Omental fat pad (tissue), 4 donors: Measurements from ENCODE around the gene C1S. TPM values are rescaled to one million over a fixed set of nuclear protein-coding genes. Genes with fewer than 3 reads are reported as not detected.

Source experiments
- ATAC-seq: fragments of 150-250 bp; one replicate; pipeline ENCODE4 v1.9.1; 2016; ENCODE audit warnings: mild to moderate bottlenecking, moderate library complexity; ENCODE audit not compliant: low FRiP score
- DNase-seq: peaks from one replicate; pipeline ENCODE4 v3.0.0-alpha.2; 2019; ENCODE audit warnings: low spot score
- CTCF ChIP-seq, 3 donors: fragments of 450-650 bp; IDR thresholded peaks; one replicate each; pipeline ENCODE4 v1.5.1; 2016 to 2017; ENCODE audit warnings: antibody characterized with exemption in 3 of 3, mild to moderate bottlenecking in 3 of 3, moderate library complexity in 2 of 3
- small RNA-seq: library from RNA; depleted of rRNA; stranded (forward); fragments of <200 nt; gene quantifications from one replicate; pipeline ENCODE3, GENCODE V24; 2016
- total RNA-seq, 4 donors: library from RNA; depleted of rRNA; stranded (reverse); fragments of >200 nt; gene quantifications; one replicate each; pipeline ENCODE4 v1.1.0, GENCODE V29; 2016

C1S gene
- total RNA-seq, 4 donors from 2014 or later = 490 to 872 (median 705) TPM

- TF ChIP-seq CTCF (IDR thresholded peaks at IDR 0.05) = no peak
- ATAC-seq (no peak), DNase-seq (no peak)
Measured at GRCh38 chr12:7116196-7116595, 55.7 kb downstream of the C1S start.

GRCh38 chr12:7116916-7117315 lies 56.4 kb downstream of the C1S start:
- ATAC-seq = no peak
- TF ChIP-seq CTCF (IDR thresholded peaks at IDR 0.05) = no peak
- DNase-seq = no peak

GRCh38 chr12:7117670-7118069 lies 57.2 kb downstream of the C1S start:
- ATAC-seq (no peak), DNase-seq (no peak)
- no peak for TF ChIP-seq CTCF (IDR thresholded peaks at IDR 0.05)

GRCh38 chr12:7118881-7119280 lies 58.4 kb downstream of the C1S start:
- ATAC-seq (no peak), DNase-seq (no peak)
- no peak for TF ChIP-seq CTCF (IDR thresholded peaks at IDR 0.05)

GRCh38 chr12:7120166-7120565 lies 59.6 kb downstream of the C1S start:
- DNase-seq (no peak), ATAC-seq (no peak)
- TF ChIP-seq CTCF (IDR thresholded peaks at IDR 0.05) = no peak

Small RNA genes within 50 kb of the gene (small RNA-seq; reads per million reads assigned to genes)
- gene AC006512.1 = not detected
- not detected for gene RNU6-485P

Other genes with a start within 250 kb of the C1S start
- gene GPR162, start 238.9 kb upstream of the C1S start, total RNA-seq = 1 to 10 TPM; 2.8 to 6.7 (median 2.9) TPM
- gene P3H3, start 232.3 kb upstream of the C1S start, total RNA-seq = 10 to 100 TPM in 2 of 4 donors, 1 to 10 TPM in 2; 5.4 to 13.6 (median 10.0) TPM
- gene GNB3, start 219.8 kb upstream of the C1S start, total RNA-seq = 1 to 10 TPM in 1 of 4 donors, under 1 TPM in 2, not detected in 1; 0.25 to 2.0 (median 0.48) TPM
- 1 to 10 TPM in 2 of 4 donors, under 1 TPM in 2; 0.47 to 1.6 (median 1.1) TPM for gene CDCA3, start 209.4 kb upstream of the C1S start, total RNA-seq
- 10 to 100 TPM; 33.4 to 39.4 (median 36.7) TPM for gene USP5, start 208.6 kb upstream of the C1S start, total RNA-seq
- 100 to 1,000 TPM; 254 to 446 (median 375) TPM for gene TPI1, start 193.2 kb upstream of the C1S start, total RNA-seq
- gene SPSB2, start 187.4 kb upstream of the C1S start, total RNA-seq = 1 to 10 TPM; 4.1 to 6.5 (median 5.7) TPM
- gene LRRC23, start 155.9 kb upstream of the C1S start, total RNA-seq = 10 to 100 TPM in 1 of 4 donors, 1 to 10 TPM in 3; 6.2 to 12.1 (median 7.4) TPM
- 10 to 100 TPM in 1 of 4 donors, 1 to 10 TPM in 3; 3.5 to 14.3 (median 5.2) TPM for gene ENO2, start 146.1 kb upstream of the C1S start, total RNA-seq
- gene ATN1, start 132.8 kb upstream of the C1S start, total RNA-seq = 10 to 100 TPM; 46.2 to 93.5 (median 59.4) TPM
- gene RNU7-1, start 116.9 kb upstream of the C1S start, total RNA-seq = not detected
- 100 to 1,000 TPM; 280 to 555 (median 413) TPM for gene C12orf57, start 116.7 kb upstream of the C1S start, total RNA-seq
- 10 to 100 TPM; 19.8 to 42.3 (median 35.9) TPM for gene PTPN6, start 109.4 kb upstream of the C1S start, total RNA-seq
- 100 to 1,000 TPM; 173 to 218 (median 189) TPM for gene PHB2, start 90.1 kb upstream of the C1S start, total RNA-seq
- gene EMG1, start 89.8 kb upstream of the C1S start, total RNA-seq = 10 to 100 TPM; 28.8 to 47.1 (median 30.8) TPM
- gene LPCAT3, start 42.2 kb upstream of the C1S start, total RNA-seq = 10 to 100 TPM; 41.7 to 58.2 (median 47.9) TPM
- gene C1R, start 31.7 kb downstream of the C1S start, total RNA-seq = 1,000 to 10,000 TPM in 1 of 4 donors, 100 to 1,000 TPM in 3; 571 to 1,080 (median 751) TPM
- 100 to 1,000 TPM in 2 of 4 donors, 10 to 100 TPM in 2; 85.9 to 126 (median 107) TPM for gene C1RL, start 48.5 kb downstream of the C1S start, total RNA-seq
- 1 to 10 TPM; 1.0 to 3.0 (median 1.9) TPM for gene RBP5, start 68.2 kb downstream of the C1S start, total RNA-seq
- 10 to 100 TPM; 25.9 to 57.5 (median 44.8) TPM for gene CLSTN3, start 69.7 kb downstream of the C1S start, total RNA-seq
- 100 to 1,000 TPM in 1 of 4 donors, 10 to 100 TPM in 3; 33.1 to 116 (median 91.6) TPM for gene PEX5, start 129.0 kb downstream of the C1S start, total RNA-seq
- not detected for gene ACSM4, start 243.4 kb downstream of the C1S start, total RNA-seq